HG02870 (cell line): Measurements from ENCODE around the gene INPP5A.

Experiments used
- ATAC-seq: cut with Tn5 transposase; IDR thresholded peaks from one replicate; pipeline ENCODE4 v1.9.1; 2021; ENCODE audit warnings: mild to moderate bottlenecking, moderate library complexity; ENCODE audit not compliant: unreplicated experiment

The INPP5A gene

GRCh38 chr10:132577350-132578003 is 39.9 kb downstream of the INPP5A start:
- no peak for ATAC-seq

GRCh38 chr10:132578287-132578951 is 40.8 kb downstream of the INPP5A start:
- ATAC-seq: no peak

- ATAC-seq: no peak
Measured at GRCh38 chr10:132579027-132579859, 41.7 kb downstream of the INPP5A start.

- no peak for ATAC-seq
Measured at GRCh38 chr10:132580143-132580542, 42.6 kb downstream of the INPP5A start.

GRCh38 chr10:132580617-132581016 is 43.0 kb downstream of the INPP5A start:
- ATAC-seq: no peak

GRCh38 chr10:132582137-132582536 is 44.5 kb downstream of the INPP5A start:
- ATAC-seq: no peak

GRCh38 chr10:132582771-132583170 is 45.2 kb downstream of the INPP5A start:
- ATAC-seq: no peak

- ATAC-seq: no peak
Measured at GRCh38 chr10:132583456-132583855, 45.9 kb downstream of the INPP5A start.

- ATAC-seq: no peak
Measured at GRCh38 chr10:132584081-132584480, 46.5 kb downstream of the INPP5A start.

- no peak for ATAC-seq
Measured at GRCh38 chr10:132585732-132586722, 48.4 kb downstream of the INPP5A start.

- no peak for ATAC-seq
Measured at GRCh38 chr10:132586739-132587138, 49.2 kb downstream of the INPP5A start.

- no peak for ATAC-seq
Measured at GRCh38 chr10:132587175-132587574, 49.6 kb downstream of the INPP5A start.

GRCh38 chr10:132588301-132589013 is 50.9 kb downstream of the INPP5A start:
- ATAC-seq: peak; percentile 46

- ATAC-seq: no peak
Measured at GRCh38 chr10:132589015-132589414, 51.4 kb downstream of the INPP5A start.

GRCh38 chr10:132589681-132590080 is 52.1 kb downstream of the INPP5A start:
- no peak for ATAC-seq

- ATAC-seq: no peak
Measured at GRCh38 chr10:132590094-132590751, 52.6 kb downstream of the INPP5A start.

- ATAC-seq: no peak
Measured at GRCh38 chr10:132590752-132591121, 53.1 kb downstream of the INPP5A start.

- ATAC-seq: no peak
Measured at GRCh38 chr10:132591166-132591971, 53.8 kb downstream of the INPP5A start.
